Tibial nerve (tissue), 4 donors: ENCODE data around the gene ABHD16B.

Source experiments
- EP300 ChIP-seq, 2 donors: sonication (generic); formaldehyde crosslinking; IDR thresholded peaks; one replicate each; pipeline ENCODE4 v1.6.1; 2017; ENCODE audit warnings: antibody characterized with exemption in 2 of 2, mild to moderate bottlenecking in 1 of 2
- POLR2A ChIP-seq, 2 donors: fragments of 450-650 bp; IDR thresholded peaks; one replicate each; pipeline ENCODE4 v1.6.1; 2017; ENCODE audit warnings: antibody characterized with exemption in 2 of 2, mild to moderate bottlenecking in 2 of 2, moderate library complexity in 2 of 2
- TF ChIP-seq, protein P1 (sequence below), 5 experiments: fragments of 200-600 bp in 3 of 5; fragments of 450-650 bp in 2 of 5; sonication (generic) in 3 of 5; IDR thresholded peaks; one replicate each; pipeline ENCODE4 v1.5.1; 2016 to 2019; ENCODE audit warnings: antibody characterized with exemption in 5 of 5, mild to moderate bottlenecking in 3 of 5, moderate library complexity in 2 of 5

- TF ChIP-seq, protein P1, sequence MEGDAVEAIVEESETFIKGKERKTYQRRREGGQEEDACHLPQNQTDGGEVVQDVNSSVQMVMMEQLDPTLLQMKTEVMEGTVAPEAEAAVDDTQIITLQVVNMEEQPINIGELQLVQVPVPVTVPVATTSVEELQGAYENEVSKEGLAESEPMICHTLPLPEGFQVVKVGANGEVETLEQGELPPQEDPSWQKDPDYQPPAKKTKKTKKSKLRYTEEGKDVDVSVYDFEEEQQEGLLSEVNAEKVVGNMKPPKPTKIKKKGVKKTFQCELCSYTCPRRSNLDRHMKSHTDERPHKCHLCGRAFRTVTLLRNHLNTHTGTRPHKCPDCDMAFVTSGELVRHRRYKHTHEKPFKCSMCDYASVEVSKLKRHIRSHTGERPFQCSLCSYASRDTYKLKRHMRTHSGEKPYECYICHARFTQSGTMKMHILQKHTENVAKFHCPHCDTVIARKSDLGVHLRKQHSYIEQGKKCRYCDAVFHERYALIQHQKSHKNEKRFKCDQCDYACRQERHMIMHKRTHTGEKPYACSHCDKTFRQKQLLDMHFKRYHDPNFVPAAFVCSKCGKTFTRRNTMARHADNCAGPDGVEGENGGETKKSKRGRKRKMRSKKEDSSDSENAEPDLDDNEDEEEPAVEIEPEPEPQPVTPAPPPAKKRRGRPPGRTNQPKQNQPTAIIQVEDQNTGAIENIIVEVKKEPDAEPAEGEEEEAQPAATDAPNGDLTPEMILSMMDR (IDR thresholded peaks at IDR 0.05): no peak
- TF ChIP-seq POLR2A (IDR thresholded peaks at IDR 0.05) (no peak), EP300 (IDR thresholded peaks at IDR 0.05) (no peak)
These were observed 3.4 kb upstream of the ABHD16B start for GRCh38 chr20:63857764-63858392.
